OCI-M2 (cell line): ENCODE data around the gene GATA2.

Experiments used
- DNase-seq: peaks from one replicate; lab custom pipeline; 2025; ENCODE audit not compliant: unreplicated experiment; lab: John Stamatoyannopoulos, UW

GATA2 gene

DNA sequence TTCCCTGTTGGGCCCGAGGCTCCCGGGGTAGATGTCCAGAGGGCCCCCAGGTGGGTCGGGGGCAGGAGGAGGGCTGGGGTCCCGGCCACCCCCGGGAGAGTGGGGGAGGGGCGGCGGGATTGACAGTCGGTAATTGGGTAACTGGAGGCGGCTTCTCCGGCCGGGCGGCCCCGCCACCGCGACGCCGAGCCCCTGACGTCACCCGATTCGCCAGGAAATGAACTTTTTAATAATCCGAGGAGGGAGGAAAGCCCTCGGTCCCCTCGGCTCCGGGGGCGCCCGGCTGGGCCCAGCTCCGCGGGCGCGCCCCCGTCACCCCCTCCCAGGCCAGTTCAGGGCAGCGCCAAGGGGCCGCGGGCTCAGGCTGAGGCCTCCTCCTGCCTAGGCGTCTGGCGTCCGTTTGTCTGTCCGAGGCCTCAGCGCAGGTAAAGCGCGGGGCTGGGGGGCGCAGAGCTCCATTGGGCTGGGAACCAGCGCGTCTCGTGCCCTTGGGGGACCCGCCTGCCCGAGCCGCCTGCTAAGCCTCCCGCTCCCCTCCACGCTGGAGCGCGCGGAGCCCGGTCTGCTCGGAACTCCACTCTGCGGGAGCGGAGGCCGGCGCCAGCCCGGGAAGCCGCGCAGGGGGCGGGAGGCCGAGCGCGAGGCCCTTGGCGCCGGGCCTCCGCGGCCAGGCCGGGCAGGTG, 3.9 kb downstream of the GATA2 start:
- DNase-seq, result no peak

GRCh38 chr3:128488636-128488990, 4.4 kb downstream of the GATA2 start:
- no peak for DNase-seq

DNA sequence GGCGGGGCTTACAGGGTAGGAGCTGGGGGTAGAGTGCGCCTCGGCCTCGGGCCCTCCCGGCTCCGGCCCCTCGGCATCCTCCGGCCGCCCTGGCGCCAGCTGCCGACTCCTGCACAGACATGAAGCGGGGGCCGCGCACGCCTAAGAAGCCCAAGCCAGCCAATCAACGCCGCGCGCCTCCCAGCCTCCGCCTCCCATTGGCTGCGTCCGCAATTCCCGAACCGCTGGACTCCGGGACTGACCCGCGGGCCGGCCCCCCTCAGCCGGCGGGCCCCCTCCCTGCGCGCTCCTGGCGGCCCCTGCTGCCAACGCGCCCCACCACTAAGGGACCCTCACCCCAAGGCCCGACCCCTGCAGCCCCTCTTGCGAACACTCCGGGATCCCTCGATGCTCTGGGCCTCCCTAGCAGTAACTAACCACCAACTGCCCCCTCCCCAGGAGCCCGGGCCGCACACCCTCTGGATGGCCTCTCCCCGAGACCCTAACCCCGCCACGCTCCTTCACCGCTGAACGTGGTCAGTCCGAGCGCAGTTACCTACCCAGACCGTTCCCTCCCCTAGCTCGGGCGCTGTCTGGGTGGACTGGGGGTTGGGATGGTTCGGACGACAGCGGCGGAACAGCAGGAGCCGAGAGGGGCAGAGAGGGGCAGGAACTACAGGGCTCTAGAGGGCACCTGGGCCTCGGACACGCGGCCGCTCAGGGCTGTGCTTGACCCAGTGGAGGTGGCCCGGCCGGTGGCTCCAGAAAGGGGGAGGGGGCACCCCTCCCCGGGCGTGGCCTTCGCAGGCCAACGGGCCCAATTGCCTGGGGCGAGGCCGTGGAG, 5.0 kb downstream of the GATA2 start:
- DNase-seq, result peak; percentile 25

DNA sequence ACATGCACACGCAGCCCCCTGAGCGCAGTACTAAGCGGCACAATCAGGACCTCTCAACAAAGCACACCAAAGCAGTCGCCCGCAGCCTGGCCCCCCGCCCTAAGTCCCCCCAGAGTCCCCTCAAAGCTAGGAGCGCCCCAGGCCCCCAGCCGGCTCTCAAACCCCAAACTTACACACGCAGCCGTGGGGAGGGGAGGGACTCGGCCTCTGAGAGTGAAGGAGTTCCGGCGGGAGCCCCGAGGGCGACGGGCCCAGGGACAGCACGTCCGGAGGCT, 5.5 kb downstream of the GATA2 start:
- DNase-seq, result no peak

- DNase-seq, result no peak
Measured at GRCh38 chr3:128486681-128487537, 6.1 kb downstream of the GATA2 start.

DNA sequence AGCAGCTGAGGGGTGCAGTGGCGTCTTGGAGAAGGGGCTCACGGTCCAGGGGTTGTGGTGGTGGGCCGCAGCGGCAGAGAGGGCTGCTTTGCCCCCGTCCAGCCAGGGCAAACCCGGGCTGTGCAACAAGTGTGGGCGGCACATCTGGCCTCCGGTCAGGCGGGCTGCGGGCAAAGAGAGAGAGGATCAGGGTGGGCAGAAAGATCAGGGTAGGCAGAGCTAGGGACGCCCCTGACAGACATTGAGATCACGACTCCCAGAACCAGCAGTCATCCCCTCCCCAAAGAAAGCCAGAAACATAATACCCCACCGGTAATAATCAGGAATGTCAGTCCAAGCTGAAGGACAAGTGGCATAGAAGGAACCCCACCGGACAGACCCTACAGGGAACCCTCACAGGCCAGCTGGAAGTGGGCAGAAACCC, 6.8 kb downstream of the GATA2 start:
- DNase-seq, result no peak

DNA sequence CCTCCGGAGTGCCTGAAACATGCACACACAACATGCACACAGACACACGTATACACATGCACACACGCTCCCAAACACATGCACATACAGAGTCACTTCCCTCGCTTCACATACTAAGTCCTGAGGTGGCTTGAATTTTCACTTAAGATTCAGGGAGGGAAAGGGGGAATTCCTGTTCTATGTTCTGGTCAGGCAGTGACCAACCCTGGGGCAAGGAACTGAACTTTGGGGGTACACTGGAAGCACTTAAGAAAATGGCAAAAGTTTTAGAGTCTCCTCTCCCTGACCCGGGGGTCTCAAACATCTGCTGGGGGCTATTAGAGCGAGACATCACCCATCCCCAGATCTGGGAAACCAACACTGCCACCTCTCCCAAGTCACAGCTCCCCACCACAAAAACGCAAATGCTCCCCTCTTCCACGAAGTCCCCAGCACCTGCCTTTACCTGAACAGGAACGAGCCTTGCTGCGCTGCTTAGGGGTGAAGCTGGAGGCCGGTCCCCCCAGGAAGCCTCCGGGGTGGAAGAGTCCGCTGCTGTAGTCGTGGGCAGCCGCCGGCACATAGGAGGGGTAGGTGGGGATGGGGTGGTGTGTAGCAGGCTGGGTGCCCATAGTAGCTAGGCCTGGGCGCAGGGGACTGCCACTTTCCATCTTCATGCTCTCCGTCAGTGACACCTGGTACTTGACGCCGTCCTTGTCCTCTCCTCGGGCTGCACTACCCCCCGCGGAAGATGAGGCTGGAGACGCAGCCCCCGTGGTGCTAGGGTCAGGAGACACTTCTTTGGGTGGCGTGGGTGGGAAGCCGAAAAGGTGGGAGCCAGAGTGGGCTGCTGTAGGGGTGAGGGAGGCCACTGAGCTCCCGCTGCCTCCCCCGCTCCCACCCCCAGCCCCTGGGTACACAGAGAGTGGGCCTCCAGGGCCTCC, 7.5 kb downstream of the GATA2 start:
- DNase-seq, result no peak

GRCh38 chr3:128484404-128485281, 8.4 kb downstream of the GATA2 start:
- no peak for DNase-seq

- DNase-seq, result no peak
Measured at GRCh38 chr3:128483657-128484403, 9.2 kb downstream of the GATA2 start.

GRCh38 chr3:128482666-128483656, 10.0 kb downstream of the GATA2 start:
- DNase-seq, result no peak

- no peak for DNase-seq
Measured at GRCh38 chr3:128482175-128482574, 10.8 kb downstream of the GATA2 start.

DNA sequence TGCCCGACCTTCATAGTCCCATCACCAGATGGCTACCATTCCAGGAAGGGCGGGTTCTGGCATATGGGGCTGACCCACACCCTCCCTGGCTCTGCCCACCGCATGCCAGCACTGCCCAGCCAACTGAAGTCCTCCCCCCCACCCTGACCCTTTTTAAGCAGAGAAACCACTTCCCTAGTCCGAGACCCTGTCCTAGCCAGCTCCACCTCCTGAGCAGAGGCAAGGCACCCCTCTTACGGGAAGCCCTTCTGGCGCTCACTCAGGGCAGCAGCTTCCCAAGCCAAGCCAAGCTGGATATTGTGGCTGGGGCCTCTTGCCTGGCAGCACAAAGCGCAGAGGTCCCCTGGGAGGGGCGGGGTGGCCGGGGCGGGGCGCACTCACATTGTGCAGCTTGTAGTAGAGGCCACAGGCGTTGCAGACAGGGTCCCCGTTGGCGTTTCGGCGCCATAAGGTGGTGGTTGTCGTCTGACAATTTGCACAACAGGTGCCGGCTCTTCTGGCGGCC, 11.5 kb downstream of the GATA2 start:
- DNase-seq, result no peak

DNA sequence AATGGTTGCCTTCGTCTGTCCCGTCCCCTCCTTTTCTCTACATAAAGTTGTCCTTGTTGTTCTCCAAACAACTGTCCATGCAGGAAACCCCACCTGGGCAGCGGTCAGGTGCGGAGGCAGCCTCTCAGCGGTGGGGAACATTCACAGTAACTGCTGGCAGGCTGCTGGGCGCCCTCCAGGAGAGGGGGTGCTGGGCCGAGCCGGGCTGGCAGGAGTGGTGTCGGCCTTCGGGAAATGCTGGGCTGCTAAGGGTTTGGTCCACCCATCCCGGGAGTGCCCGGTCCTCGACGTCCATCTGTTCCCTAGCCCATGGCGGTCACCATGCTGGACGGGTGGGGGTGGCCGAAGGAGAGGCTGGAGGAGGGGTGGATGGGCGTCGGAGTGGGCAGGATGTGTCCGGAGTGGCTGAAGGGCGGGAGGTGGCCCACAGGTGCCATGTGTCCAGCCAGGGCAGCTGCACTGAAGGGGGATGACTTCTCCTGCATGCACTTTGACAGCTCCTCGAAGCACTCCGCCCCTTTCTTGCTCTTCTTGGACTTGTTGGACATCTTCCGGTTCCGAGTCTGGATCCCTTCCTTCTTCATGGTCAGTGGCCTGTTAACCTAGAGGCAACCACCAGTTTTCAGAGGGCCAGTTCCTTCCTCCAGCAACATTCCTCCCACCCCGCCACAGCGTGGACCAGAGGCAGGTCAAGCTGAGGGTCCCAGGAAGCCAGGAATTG, 12.1 kb downstream of the GATA2 start:
- DNase-seq, result no peak

DNA sequence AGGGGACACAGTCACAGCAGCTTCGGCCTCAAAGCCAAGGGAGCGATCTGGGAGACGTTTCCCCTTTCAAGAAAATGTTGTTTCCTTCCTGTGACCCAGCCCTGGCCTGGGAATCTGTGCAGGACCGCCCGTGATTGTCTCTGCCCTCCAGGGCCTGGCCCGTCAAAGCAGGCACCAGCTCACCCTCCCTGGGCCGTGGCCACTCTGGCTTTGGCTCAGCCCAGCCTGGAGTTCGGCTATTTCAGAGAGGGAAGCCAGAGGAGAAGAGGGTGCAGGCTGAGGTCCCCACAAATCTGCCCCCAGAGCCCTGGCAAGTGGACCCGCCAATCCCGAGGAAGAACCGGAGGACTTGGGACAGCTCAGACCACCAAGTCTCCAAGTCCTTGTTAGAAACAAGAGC, 12.7 kb downstream of the GATA2 start:
- DNase-seq, result no peak

DNA sequence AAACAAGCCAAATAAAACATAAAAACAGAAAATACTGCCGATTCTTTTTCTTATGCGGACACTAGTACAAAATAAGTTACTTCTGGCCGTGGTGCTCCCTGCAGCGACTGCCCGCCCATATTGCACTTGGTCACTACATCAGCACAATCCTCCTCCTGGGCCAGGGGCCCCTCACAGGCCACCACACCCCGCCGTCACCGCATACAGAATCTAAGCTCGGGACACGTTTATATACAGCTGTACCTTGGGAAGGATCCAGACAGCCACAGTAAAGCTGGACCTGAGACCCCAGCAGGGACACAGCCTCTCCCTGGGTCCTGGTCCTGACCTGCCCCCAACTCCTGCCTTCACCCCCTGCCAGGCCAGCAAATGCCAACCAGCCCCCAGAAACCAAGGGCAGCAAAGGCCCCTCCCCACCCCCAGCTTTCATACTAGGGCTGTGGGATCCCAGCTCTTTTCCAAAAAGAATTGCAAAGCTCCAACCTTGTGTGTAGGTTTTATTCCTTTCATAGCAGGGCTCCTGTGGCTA, 13.4 kb downstream of the GATA2 start:
- DNase-seq, result no peak

DNA sequence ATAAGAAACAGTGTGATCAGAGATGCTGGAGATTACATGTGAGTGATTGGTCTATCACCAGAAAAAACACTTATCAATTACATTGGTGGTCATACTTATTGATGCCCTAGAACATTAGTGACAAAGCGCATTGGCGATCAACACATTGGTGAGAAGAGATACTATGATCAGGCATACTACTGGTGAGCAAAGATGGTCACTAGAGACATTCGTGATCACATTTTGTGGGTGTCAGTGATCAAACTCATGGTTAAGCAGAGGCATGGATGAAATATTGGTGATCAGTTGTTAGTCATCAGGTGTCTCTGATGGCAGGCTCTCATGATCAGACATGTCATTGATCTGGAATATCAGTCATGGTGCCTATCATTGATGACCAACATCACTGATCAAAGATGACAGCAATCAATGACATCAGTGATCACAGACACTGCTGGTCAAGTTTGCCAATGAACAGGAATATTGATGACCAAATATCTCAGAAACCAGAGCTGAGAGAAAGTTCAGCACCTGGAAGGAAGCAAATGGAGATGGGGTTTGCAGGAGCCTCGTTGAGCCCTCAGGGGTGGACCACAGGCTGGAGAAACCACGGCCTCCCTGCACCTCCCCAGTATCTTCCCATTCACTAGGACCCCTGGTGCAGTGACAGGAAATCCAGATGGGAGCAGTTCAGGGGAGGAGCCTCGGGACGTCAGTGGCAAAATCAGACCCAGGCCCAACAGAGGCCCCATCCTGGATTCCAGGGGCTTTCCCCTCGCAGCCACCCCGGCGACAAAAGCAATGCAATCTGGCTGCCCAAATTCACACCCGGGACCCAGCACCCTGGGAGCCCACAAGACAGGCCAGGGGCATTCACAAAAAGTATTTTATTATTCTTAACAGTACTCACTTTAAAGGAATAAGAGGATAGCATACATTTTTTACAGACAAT, 14.2 kb downstream of the GATA2 start:
- no peak for DNase-seq
